ENCODE data around the gene ZAR1L.
A peak's percentile ranks its signal among the peaks of the same experiment; 100 is the strongest.

ZAR1L gene

GRCh38 chr13:32320528-32320927 is 5.4 kb upstream of the ZAR1L start:
- Histone ChIP-seq H3K9me3 (ENCODE audit: control insufficient read depth, low read length) (no peaks in the 10 kb centered on the region), H3K4me2 (ENCODE audit: low read length) (no peak overlapping the region), H2AFZ (no peak overlapping the region), H3K4me1 (no peaks in the 10 kb centered on the region), H3K27ac (no peak overlapping the region), H3K36me3 (ENCODE audit: control insufficient read depth, insufficient read depth, low read length) (no peaks in the 10 kb centered on the region), H3K27me3 (ENCODE audit: control insufficient read depth, insufficient read depth, low read length) (no peaks in the 10 kb centered on the region), H3K4me3 (ENCODE audit: low read depth, low read length) (no peak overlapping the region), H3K79me2 (no peaks in the 10 kb centered on the region), H3K9ac (no peak overlapping the region)
- no peak for TF ChIP-seq CTCF (IDR thresholded peaks at IDR 0.05)

GRCh38 chr13:32317716-32318465 is 2.7 kb upstream of the ZAR1L start:
- Histone ChIP-seq H3K9ac (no peak overlapping the region), H3K4me2 (ENCODE audit: low read length) (no peak overlapping the region), H3K79me2 (no peaks in the 10 kb centered on the region), H3K36me3 (ENCODE audit: control insufficient read depth, insufficient read depth, low read length) (no peaks in the 10 kb centered on the region), H3K27me3 (ENCODE audit: control insufficient read depth, insufficient read depth, low read length) (no peaks in the 10 kb centered on the region), H3K27ac (no peak overlapping the region), H3K4me1 (no peaks in the 10 kb centered on the region), H3K4me3 (ENCODE audit: low read depth, low read length) (no peak overlapping the region), H3K9me3 (ENCODE audit: control insufficient read depth, low read length) (no peaks in the 10 kb centered on the region), H2AFZ (no peak overlapping the region)
- no peak for TF ChIP-seq CTCF (IDR thresholded peaks at IDR 0.05)

- Histone ChIP-seq H3K27ac (peak overlapping the region; percentile 39), H3K79me2 (no peaks in the 10 kb centered on the region), H3K9me3 (ENCODE audit: control insufficient read depth, low read length) (no peaks in the 10 kb centered on the region), H2AFZ (peak overlapping the region; percentile 100), H3K4me3 (ENCODE audit: low read depth, low read length) (no peak overlapping the region), H3K36me3 (ENCODE audit: control insufficient read depth, insufficient read depth, low read length) (no peaks in the 10 kb centered on the region), H3K27me3 (ENCODE audit: control insufficient read depth, insufficient read depth, low read length) (no peaks in the 10 kb centered on the region), H3K4me1 (no peaks in the 10 kb centered on the region), H3K4me2 (ENCODE audit: low read length) (no peak overlapping the region), H3K9ac (no peak overlapping the region)
- no peak for TF ChIP-seq CTCF (IDR thresholded peaks at IDR 0.05)
These were observed 1.3 kb upstream of the ZAR1L start for GRCh38 chr13:32316501-32316900.

- H2AFZ ChIP-seq: peak overlapping the region; percentile 100
- H3K4me3 ChIP-seq (ENCODE audit: low read depth, low read length): peak overlapping the region; percentile 79
- H3K9ac ChIP-seq: no peak overlapping the region
- H3K79me2 ChIP-seq: no peaks in the 10 kb centered on the region
- H3K4me1 ChIP-seq: no peaks in the 10 kb centered on the region
- no peak for TF ChIP-seq CTCF (IDR thresholded peaks at IDR 0.05)
- H3K27ac ChIP-seq: peak overlapping the region; percentile 39
- no peaks in the 10 kb centered on the region for H3K9me3 ChIP-seq (ENCODE audit: control insufficient read depth, low read length)
- peak overlapping the region; percentile 95 for H3K4me2 ChIP-seq (ENCODE audit: low read length)
- no peaks in the 10 kb centered on the region for H3K36me3 ChIP-seq (ENCODE audit: control insufficient read depth, insufficient read depth, low read length)
- H3K27me3 ChIP-seq (ENCODE audit: control insufficient read depth, insufficient read depth, low read length): no peaks in the 10 kb centered on the region
These were observed 821 bp upstream of the ZAR1L start for GRCh38 chr13:32316028-32316339.

Measured in parathyroid adenoma (tissue), 2 donors.